Measurements from ENCODE around the gene PTPRT. TPM values are rescaled to one million over a fixed set of nuclear protein-coding genes. Genes with fewer than 3 reads are reported as not detected.

PTPRT gene
- polyA plus RNA-seq, 1 of the 3 experiments (the other 2 are of a cell fraction) = not detected

Small RNA genes lying within 50 kb of the gene (small RNA-seq; reads per million reads assigned to genes)
- 0 reads per million in 7 experiments for gene RN7SKP100

Data from SK-N-SH (cell line).